Heart left ventricle (tissue), 16 donors: ENCODE results near the gene KDM4D. TPM values are rescaled to one million over a fixed set of nuclear protein-coding genes. Genes with fewer than 3 reads are reported as not detected.

Experiments
- ATAC-seq, 4 donors: fragments of 200-7000 bp; cut with Tn5 transposase; one replicate each; pipeline ENCODE4 v1.9.1; 2020 to 2022; ENCODE audit warnings: moderate library complexity in 4 of 4, mild to moderate bottlenecking in 3 of 4, moderate number of reproducible peaks in 1 of 4
- DNase-seq, 5 donors: peaks; one replicate each; pipeline ENCODE4 v3.0.0-alpha.2; 2020
- H3K27ac ChIP-seq, 12 donors: fragments of 200-600 bp; sonication (generic) in 4 of 12; one replicate each; pipeline versions ENCODE4 v1.5.0 to v1.8.0; 2016 to 2022; ENCODE audit warnings: mild to moderate bottlenecking in 2 of 12
- H3K27me3 ChIP-seq, 9 donors: fragments of 200-600 bp; sonication (generic) in 2 of 9; one replicate each; pipeline versions ENCODE4 v1.5.1 to v1.8.0; 2016 to 2022; ENCODE audit warnings: mild to moderate bottlenecking in 3 of 9
- H3K36me3 ChIP-seq, 9 donors: fragments of 200-600 bp; sonication (generic) in 2 of 9; one replicate each; pipeline versions ENCODE4 v1.5.0 to v1.8.0; 2018 to 2022; ENCODE audit warnings: mild to moderate bottlenecking in 2 of 9
- H3K4me1 ChIP-seq, 12 donors: fragments of 200-600 bp; sonication (generic) in 4 of 12; one replicate each; pipeline versions ENCODE4 v1.5.0 to v1.8.0; 2016 to 2022; ENCODE audit warnings: mild to moderate bottlenecking in 3 of 12
- H3K4me3 ChIP-seq, 12 donors: fragments of 200-600 bp; sonication (generic) in 4 of 12; one replicate each; pipeline versions ENCODE4 v1.5.0 to v1.8.0; 2017 to 2022; ENCODE audit warnings: mild to moderate bottlenecking in 9 of 12, moderate library complexity in 4 of 12
- H3K9me3 ChIP-seq, 12 donors: fragments of 200-600 bp; sonication (generic) in 4 of 12; one replicate each; pipeline versions ENCODE4 v1.5.0 to v1.8.0; 2016 to 2022; ENCODE audit warnings: mild to moderate bottlenecking in 1 of 12
- POLR2A ChIP-seq, 2 donors: fragments of 450-650 bp; IDR thresholded peaks; one replicate each; pipeline ENCODE4 v1.6.1; 2017; ENCODE audit warnings: antibody characterized with exemption in 2 of 2, mild to moderate bottlenecking in 2 of 2, moderate library complexity in 2 of 2
- WGBS, 4 donors: extraction: QIAGEN DNeasy Blood & Tissue Kit in 2 of 4; methylation state at CpG; one replicate each; pipeline versions ENCODE4 v1.1.5 to v1.1.7; 2013 to 2018; 5-methylcytosine and 5-hydroxymethylcytosine counted together
- intact Hi-C, 10 donors: fragments of 100-400 bp; cut with DNase I; formaldehyde crosslinking; loops; one replicate each; pipeline versions ENCODE4 v1.11.1 to v1.14.2; 2022
- polyA plus RNA-seq, 2 donors: library from polyadenylated mRNA; stranded (reverse); fragments of 200-250 nt; gene quantifications; one replicate each; pipeline ENCODE4 v1.2.3, GENCODE V29; 2013
- total RNA-seq, 9 donors: library from RNA; depleted of rRNA in 2 of 9; stranded (reverse); fragments of >200 nt in 2 of 9; fragmentation: NEBNext Ultra II Directional in 3 of 9; extraction: Animal tissue kit (Norgen Biotek cat#: 25700) in 3 of 9; gene quantifications; one replicate each; pipeline versions ENCODE4 v1.1.0 to v1.2.4, GENCODE V29; 2016 to 2023
- TF ChIP-seq, protein P1 (sequence below), 12 donors: fragments of 200-600 bp; sonication (generic) in 4 of 12; IDR thresholded peaks; one replicate each; pipeline versions ENCODE4 v1.5.0 to v1.8.0; 2018 to 2022; ENCODE audit warnings: antibody characterized with exemption in 12 of 12, mild to moderate bottlenecking in 5 of 12
- donor health status: ischemic (EF 13 %, LVEDD 7.1; RV severe dilation, severe dysfunction).
- donor health status: healthy with polysubstance abuse.
- donor health status: DM: no; HTN: yes; CAD: no.
- donor health status: DM: no; HTN: no; CAD: no.
- donor health status: ischemic (EF 25% LVEDD 6.9; RV normal size, moderate dysfunction).
- donor health status: ischemic (EF 25% LVEDD 5.7; RV mildly dilated, moderate dysfunction).
- donor health status: healthy.
- donor health status: DM: yes; HTN: yes; CAD: no.
- donor health status: ischemic (EF 35%, LVEDD 5.7; RV mildly dilated, moderate dysfunction).
- donor health status: nonischemic (EF 11% LVEDD 7.7; RV severe dilation, severe dysfunction).
- donor health status: DM: yes; HTN: yes; CAD: no.
- donor health status: PGD.
- donor health status: ischemic (EF 29% LVEDD 5.4; RV normal size, mild dysfunction).
- donor health status: nonischemic (EF 23%, LVEDD 6.1; RV moderate dilation, normal function).

KDM4D gene
- total and polyA plus RNA-seq, 11 donors, result 0.19 to 1.3 (median 0.88) TPM; not detected in 1

DNA sequence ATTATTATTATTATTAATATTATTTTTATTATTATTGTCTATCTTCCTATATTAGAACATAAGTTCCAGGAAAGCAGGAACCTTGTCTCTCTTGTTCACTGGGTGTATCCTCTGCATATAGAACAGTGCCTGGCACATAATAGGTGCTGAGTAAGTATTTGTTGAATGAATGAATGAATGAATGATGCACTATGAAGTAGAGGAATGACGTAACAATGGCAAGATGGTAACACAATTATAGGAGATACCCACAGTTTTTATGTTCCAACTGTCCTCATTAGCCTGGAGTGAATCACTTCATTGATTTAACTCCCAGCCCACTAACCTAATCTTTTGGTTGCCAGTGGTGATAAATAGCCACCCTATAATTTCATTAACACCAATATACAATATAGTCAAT lies 2.1 kb downstream of the KDM4D start:
- no peaks in the 10 kb centered on the region for H3K9me3 ChIP-seq
- H3K36me3 ChIP-seq, result peaks cover 0 to 15% (median 13%) of the 10 kb centered on the region in 9 donors
- DNase-seq (no peak), ATAC-seq (no peak)
- H3K4me1 ChIP-seq, result peaks cover 4 to 19% (median 12%) of the 10 kb centered on the region in 12 donors
- no peak overlapping the region for H3K4me3 ChIP-seq
- 86 to 95% (median 91%) methylated on average over 1 of the region's 1 CpG for WGBS, 4 donors
- H3K27ac ChIP-seq, result no peak overlapping the region
- H3K27me3 ChIP-seq, result no peaks in the 10 kb centered on the region
- intact Hi-C loops, result loop anchor here in 5 of 10 donors (10.0 kb wide), 6 partner anchors 81 to 789 kb away; partner anchors contain the start of gene SRSF8 (in 2 of the 5)
- TF ChIP-seq POLR2A (IDR thresholded peaks at IDR 0.05), result no peak
- TF ChIP-seq, protein P1, sequence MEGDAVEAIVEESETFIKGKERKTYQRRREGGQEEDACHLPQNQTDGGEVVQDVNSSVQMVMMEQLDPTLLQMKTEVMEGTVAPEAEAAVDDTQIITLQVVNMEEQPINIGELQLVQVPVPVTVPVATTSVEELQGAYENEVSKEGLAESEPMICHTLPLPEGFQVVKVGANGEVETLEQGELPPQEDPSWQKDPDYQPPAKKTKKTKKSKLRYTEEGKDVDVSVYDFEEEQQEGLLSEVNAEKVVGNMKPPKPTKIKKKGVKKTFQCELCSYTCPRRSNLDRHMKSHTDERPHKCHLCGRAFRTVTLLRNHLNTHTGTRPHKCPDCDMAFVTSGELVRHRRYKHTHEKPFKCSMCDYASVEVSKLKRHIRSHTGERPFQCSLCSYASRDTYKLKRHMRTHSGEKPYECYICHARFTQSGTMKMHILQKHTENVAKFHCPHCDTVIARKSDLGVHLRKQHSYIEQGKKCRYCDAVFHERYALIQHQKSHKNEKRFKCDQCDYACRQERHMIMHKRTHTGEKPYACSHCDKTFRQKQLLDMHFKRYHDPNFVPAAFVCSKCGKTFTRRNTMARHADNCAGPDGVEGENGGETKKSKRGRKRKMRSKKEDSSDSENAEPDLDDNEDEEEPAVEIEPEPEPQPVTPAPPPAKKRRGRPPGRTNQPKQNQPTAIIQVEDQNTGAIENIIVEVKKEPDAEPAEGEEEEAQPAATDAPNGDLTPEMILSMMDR (IDR thresholded peaks at IDR 0.05), result no peak

DNA sequence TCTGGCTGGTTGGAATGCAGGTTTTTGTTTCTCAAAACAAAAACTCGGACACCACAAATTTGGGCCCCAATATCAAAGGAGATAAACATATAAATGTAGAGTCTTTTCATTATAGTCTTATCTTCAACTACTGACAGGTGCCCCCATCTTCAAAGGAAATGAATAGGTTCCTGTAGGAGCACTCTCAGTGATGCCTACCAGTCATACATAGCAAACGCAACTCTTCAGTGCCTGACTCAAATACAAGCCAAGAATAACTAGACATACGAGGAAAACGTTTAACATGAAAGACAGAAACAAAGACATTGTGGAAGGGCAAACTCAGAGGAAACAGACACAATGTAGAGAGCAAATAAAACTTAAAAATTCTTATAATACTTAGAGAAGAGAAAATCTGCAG lies 13.9 kb downstream of the KDM4D start:
- Histone ChIP-seq H3K4me3 (no peak overlapping the region), H3K36me3 (no peaks in the 10 kb centered on the region), H3K9me3 (no peaks in the 10 kb centered on the region), H3K27ac (no peak overlapping the region), H3K27me3 (no peaks in the 10 kb centered on the region), H3K4me1 (no peaks in the 10 kb centered on the region)
- DNase-seq (no peak), ATAC-seq (no peak)
- intact Hi-C loops, result loop anchor here in 1 of 10 donors (10.0 kb wide), 1 partner anchor 767 kb away; no protein-coding TSS in a partner anchor
- TF ChIP-seq POLR2A (IDR thresholded peaks at IDR 0.05), result no peak
- TF ChIP-seq, protein P1 (IDR thresholded peaks at IDR 0.05), result no peak
- 61 to 68% (median 65%) methylated on average over 4 of the region's 4 CpGs for WGBS, 4 donors

DNA sequence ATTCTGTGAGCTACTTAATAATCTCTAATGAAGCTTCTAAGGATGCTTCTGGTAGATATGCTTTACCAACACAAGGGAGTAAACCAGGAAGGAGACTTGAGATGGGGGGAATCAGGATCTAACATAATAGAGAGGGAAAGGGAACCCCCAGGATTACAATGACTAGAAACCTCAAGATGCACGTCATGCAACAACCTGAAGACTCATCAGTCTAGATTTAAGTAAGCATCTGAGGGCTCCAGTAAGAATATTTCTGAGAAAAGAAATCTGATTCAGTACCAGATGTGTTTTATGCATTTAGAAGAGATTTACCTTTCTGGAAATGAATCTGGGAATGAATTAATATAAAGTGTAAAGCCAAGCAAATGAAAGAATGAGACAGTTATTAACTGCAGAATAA lies 15.2 kb downstream of the KDM4D start:
- no peaks in the 10 kb centered on the region for H3K9me3 ChIP-seq
- ATAC-seq (no peak), DNase-seq (no peak)
- intact Hi-C loops, result loop anchor here in 1 of 10 donors (10.0 kb wide), 1 partner anchor 766 kb away; no protein-coding TSS in a partner anchor
- no peak overlapping the region for H3K4me3 ChIP-seq
- TF ChIP-seq, protein P1 (IDR thresholded peaks at IDR 0.05), result no peak
- TF ChIP-seq POLR2A (IDR thresholded peaks at IDR 0.05), result no peak
- no peaks in the 10 kb centered on the region for H3K27me3 ChIP-seq
- no peak overlapping the region for H3K27ac ChIP-seq
- H3K36me3 ChIP-seq, result no peaks in the 10 kb centered on the region
- no peaks in the 10 kb centered on the region for H3K4me1 ChIP-seq
- WGBS, 4 donors, result 84 to 92% (median 89%) methylated on average over 1 of the region's 1 CpG

DNA sequence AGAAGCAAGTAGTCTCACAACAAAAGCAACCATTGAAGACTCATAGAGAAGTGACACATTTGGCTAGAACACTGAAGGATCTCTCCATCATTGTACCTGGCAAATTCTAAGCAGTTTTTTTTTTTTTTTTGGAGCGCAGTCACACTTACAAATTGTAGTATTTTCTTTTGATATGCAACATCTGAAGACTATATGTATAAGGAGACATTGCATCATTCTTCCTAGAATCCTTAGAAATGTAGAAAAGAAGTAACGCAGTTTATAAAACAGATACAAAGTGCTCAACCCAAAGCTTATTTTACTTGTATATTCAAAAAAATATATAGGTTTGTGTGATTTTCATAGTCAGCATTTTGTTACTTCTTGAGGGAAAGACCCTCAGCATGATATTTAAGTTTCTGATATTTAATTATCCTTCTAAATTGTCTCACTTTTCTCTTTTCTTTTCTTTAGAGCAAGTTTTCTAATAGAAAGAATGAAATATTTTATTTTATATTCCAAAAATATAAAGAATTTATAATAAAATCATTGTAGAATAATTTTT lies 20.0 kb downstream of the KDM4D start:
- Histone ChIP-seq H3K4me1 (no peaks in the 10 kb centered on the region), H3K27me3 (no peaks in the 10 kb centered on the region), H3K36me3 (peaks cover 0 to 2% (median 0%) of the 10 kb centered on the region in 9 donors), H3K27ac (no peak overlapping the region), H3K4me3 (no peak overlapping the region), H3K9me3 (no peaks in the 10 kb centered on the region)
- 95 to 99% (median 96%) methylated on average over 2 of the region's 2 CpGs for WGBS, 4 donors
- DNase-seq (no peak), ATAC-seq (no peak)
- intact Hi-C loops, result no loop called here
- no peak for TF ChIP-seq POLR2A (IDR thresholded peaks at IDR 0.05)
- TF ChIP-seq, protein P1 (IDR thresholded peaks at IDR 0.05), result no peak
